Suprapubic skin (tissue), 4 donors: ENCODE measurements around the gene PKIB.

Experiments
- POLR2A ChIP-seq, 2 donors: fragments of 450-650 bp; IDR thresholded peaks; one replicate each; pipeline ENCODE4 v1.6.1; 2017; ENCODE audit warnings: antibody characterized with exemption in 2 of 2, mild to moderate bottlenecking in 2 of 2, moderate library complexity in 2 of 2
- POLR2AphosphoS5 ChIP-seq, 3 donors: sonication (generic); formaldehyde crosslinking; IDR thresholded peaks; one replicate each; pipeline ENCODE4 v1.6.1; 2017; ENCODE audit warnings: antibody characterized with exemption in 3 of 3
- TF ChIP-seq, protein P1 (sequence below), 2 donors: fragments of 200-600 bp in 1 of 2; fragments of 450-650 bp in 1 of 2; sonication (generic) in 1 of 2; IDR thresholded peaks; one replicate each; pipeline ENCODE4 v1.5.1; 2016 to 2019; ENCODE audit warnings: antibody characterized with exemption in 2 of 2, mild to moderate bottlenecking in 1 of 2, moderate library complexity in 1 of 2

DNA sequence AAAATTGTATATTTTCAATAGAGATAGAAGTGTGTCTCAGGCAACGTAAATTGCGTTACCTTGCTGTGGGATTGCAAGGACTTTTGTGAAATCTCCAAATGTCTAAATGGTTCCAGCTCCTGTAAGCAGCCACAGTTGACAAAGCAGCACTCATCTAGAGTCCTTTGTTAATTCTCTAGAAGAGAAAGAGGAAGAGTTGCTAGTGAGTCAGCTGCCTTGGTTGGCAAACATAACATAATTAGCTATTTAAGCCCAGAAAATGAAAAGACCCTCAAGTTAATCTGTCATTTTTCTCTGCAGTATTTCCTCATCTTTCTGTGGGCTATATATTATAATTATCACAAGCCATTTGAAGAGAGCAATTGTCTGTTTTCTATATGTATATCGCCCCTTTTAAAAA lies 102.9 kb downstream of the PKIB start:
- TF ChIP-seq, protein P1, sequence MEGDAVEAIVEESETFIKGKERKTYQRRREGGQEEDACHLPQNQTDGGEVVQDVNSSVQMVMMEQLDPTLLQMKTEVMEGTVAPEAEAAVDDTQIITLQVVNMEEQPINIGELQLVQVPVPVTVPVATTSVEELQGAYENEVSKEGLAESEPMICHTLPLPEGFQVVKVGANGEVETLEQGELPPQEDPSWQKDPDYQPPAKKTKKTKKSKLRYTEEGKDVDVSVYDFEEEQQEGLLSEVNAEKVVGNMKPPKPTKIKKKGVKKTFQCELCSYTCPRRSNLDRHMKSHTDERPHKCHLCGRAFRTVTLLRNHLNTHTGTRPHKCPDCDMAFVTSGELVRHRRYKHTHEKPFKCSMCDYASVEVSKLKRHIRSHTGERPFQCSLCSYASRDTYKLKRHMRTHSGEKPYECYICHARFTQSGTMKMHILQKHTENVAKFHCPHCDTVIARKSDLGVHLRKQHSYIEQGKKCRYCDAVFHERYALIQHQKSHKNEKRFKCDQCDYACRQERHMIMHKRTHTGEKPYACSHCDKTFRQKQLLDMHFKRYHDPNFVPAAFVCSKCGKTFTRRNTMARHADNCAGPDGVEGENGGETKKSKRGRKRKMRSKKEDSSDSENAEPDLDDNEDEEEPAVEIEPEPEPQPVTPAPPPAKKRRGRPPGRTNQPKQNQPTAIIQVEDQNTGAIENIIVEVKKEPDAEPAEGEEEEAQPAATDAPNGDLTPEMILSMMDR (IDR thresholded peaks at IDR 0.05), result no peak
- no peak for TF ChIP-seq POLR2AphosphoS5 (IDR thresholded peaks at IDR 0.05)
- no peak for TF ChIP-seq POLR2A (IDR thresholded peaks at IDR 0.05)
